Ovary (tissue), 9 donors: ENCODE measurements around the gene CCDC187. TPM values are rescaled to one million over a fixed set of nuclear protein-coding genes. Genes with fewer than 3 reads are reported as not detected.

Source experiments
- DNase-seq, 5 donors: peaks; one replicate each; pipeline ENCODE4 v3.0.0-alpha.2; 2019 to 2020
- H3K27ac ChIP-seq, 2 donors: fragments of 200-600 bp; one replicate each; pipeline versions ENCODE4 v1.5.1 to v1.8.0; 2019 to 2022
- H3K27me3 ChIP-seq: fragments of 200-600 bp; one replicate; pipeline ENCODE4 v1.8.0; 2022
- H3K36me3 ChIP-seq: fragments of 200-600 bp; sonication (generic); one replicate; pipeline ENCODE4 v1.5.1; 2019
- H3K4me1 ChIP-seq: one replicate; pipeline ENCODE4 v1.8.1; 2013; ENCODE audit warnings: mild to moderate bottlenecking, moderate library complexity; ENCODE audit not compliant: insufficient read depth
- H3K4me3 ChIP-seq: fragments of 200-600 bp; sonication (generic); one replicate; pipeline ENCODE4 v1.5.1; 2017
- H3K9me3 ChIP-seq, 2 donors: fragments of 200-600 bp in 1 of 2; sonication (generic) in 1 of 2; one replicate each; pipeline versions ENCODE4 v1.5.1 to v1.8.1; 2013 to 2019; ENCODE audit warnings: mild to moderate bottlenecking in 1 of 2, moderate library complexity in 1 of 2
- EP300 ChIP-seq: sonication (generic); formaldehyde crosslinking; IDR thresholded peaks from one replicate; pipeline ENCODE4 v1.6.1; 2017; ENCODE audit warnings: antibody characterized with exemption
- POLR2A ChIP-seq: fragments of 450-650 bp; IDR thresholded peaks from one replicate; pipeline ENCODE4 v1.6.1; 2017; ENCODE audit warnings: antibody characterized with exemption, mild to moderate bottlenecking, moderate library complexity
- WGBS, 3 donors: extraction: QIAGEN DNeasy Blood & Tissue Kit in 1 of 3; methylation state at CpG; one replicate each; pipeline versions ENCODE4 v1.1.5 to v1.1.7; 2013 to 2017; 5-methylcytosine and 5-hydroxymethylcytosine counted together
- intact Hi-C, 4 donors: fragments of 100-400 bp; cut with DNase I; formaldehyde crosslinking; loops; one replicate each; pipeline versions ENCODE4 v1.11.0 to v1.15.1; 2022 to 2023
- polyA plus RNA-seq, 2 donors: library from polyadenylated mRNA; stranded (reverse); fragments of 200-250 nt in 1 of 2; fragments of 350-450 nt in 1 of 2; fragmentation: Illumina TruSeq in 1 of 2; extraction: RNeasy Lipid Tissue Mini Kit (QIAGEN cat#74804) in 1 of 2; gene quantifications; one replicate each; pipeline ENCODE4 v1.2.3, GENCODE V29; 2013 to 2014
- total RNA-seq, 7 donors: library from RNA; depleted of rRNA in 2 of 7; stranded (reverse); fragments of >200 nt in 2 of 7; fragmentation: NEBNext Ultra II Directional in 3 of 7; extraction: Animal tissue kit (Norgen Biotek cat#: 25700) in 3 of 7; gene quantifications; one replicate each; pipeline versions ENCODE4 v1.1.0 to v1.2.4, GENCODE V29; 2016 to 2023
- TF ChIP-seq, protein P1 (sequence below), 3 donors: fragments of 450-650 bp in 2 of 3; fragments of 200-600 bp in 1 of 3; IDR thresholded peaks; one replicate each; pipeline versions ENCODE4 v1.5.1 to v1.8.0; 2016 to 2022; ENCODE audit warnings: antibody characterized with exemption in 3 of 3, mild to moderate bottlenecking in 1 of 3
- donor health status: DM: no; HTN: no; CAD: no; lungs with moderate emphysema.
- donor health status: DM: no; HTN: no; CAD: no.
- donor health status: Bipolar disorder and iron deficiency.
- donor health status: DM: yes; HTN: yes; CAD: no.
- donor health status: DM: no; HTN: no; CAD: no.
- donor health status: DM: yes; HTN: yes; CAD: no.

CCDC187 gene
- total and polyA plus RNA-seq, 9 donors: 0.02 to 15.7 (median 0.74) TPM; not detected in 1

DNA sequence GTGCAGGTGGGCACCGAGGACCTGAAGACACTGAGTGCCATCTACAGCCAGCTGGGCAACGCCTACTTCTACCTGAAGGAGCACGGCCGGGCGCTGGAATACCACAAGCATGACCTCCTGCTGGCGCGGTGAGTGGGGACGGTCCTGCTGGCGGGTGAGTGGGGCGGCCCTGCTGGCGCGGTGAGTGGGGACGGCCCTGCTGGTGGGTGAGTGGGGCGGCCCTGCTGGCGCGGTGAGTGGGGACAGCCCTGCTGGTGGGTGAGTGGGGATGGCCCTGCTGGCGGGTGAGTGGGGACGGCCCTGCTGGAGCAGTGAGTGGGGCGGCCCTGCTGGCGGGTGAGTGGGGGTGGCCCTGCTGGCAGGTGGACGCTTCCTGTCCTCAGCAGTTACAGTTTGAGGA, 30.6 kb upstream of the CCDC187 start:
- Histone ChIP-seq H3K4me3 (no peak overlapping the region), H3K36me3 (no peaks in the 10 kb centered on the region), H3K9me3 (no peaks in the 10 kb centered on the region), H3K27me3 (no peaks in the 10 kb centered on the region), H3K4me1 (peaks cover 1% of the 10 kb centered on the region), H3K27ac (no peak overlapping the region)
- 92 to 94% (median 94%) methylated on average over 21 of the region's 21 CpGs for WGBS, 3 donors
- intact Hi-C loops: no loop called here
- TF ChIP-seq, protein P1, sequence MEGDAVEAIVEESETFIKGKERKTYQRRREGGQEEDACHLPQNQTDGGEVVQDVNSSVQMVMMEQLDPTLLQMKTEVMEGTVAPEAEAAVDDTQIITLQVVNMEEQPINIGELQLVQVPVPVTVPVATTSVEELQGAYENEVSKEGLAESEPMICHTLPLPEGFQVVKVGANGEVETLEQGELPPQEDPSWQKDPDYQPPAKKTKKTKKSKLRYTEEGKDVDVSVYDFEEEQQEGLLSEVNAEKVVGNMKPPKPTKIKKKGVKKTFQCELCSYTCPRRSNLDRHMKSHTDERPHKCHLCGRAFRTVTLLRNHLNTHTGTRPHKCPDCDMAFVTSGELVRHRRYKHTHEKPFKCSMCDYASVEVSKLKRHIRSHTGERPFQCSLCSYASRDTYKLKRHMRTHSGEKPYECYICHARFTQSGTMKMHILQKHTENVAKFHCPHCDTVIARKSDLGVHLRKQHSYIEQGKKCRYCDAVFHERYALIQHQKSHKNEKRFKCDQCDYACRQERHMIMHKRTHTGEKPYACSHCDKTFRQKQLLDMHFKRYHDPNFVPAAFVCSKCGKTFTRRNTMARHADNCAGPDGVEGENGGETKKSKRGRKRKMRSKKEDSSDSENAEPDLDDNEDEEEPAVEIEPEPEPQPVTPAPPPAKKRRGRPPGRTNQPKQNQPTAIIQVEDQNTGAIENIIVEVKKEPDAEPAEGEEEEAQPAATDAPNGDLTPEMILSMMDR (IDR thresholded peaks at IDR 0.05): no peak
- TF ChIP-seq POLR2A (no peak), EP300 (no peak)
- DNase-seq: no peak

DNA sequence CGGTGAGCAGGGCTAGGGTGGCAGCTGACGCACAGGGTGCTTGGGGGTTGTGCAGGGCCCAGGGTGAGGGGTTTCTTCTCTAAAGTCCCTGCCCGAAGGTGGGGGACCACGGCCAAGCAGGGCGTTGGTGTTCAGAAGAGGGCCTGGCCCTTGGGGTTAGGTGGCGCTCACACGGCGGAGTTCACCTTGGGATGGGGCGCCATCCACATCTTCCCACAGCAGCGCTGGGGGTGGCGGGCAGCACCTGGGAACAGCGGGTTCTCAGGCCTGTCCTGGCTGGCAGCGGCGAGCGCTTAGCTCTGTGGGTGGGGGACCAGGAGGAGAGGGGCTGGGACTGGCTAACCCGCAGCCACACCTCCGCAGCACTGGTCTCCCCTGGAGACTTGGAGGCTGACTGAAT, 29.6 kb upstream of the CCDC187 start:
- Histone ChIP-seq H3K36me3 (no peaks in the 10 kb centered on the region), H3K27me3 (no peaks in the 10 kb centered on the region), H3K9me3 (no peaks in the 10 kb centered on the region), H3K4me1 (peaks cover 6% of the 10 kb centered on the region), H3K4me3 (no peak overlapping the region), H3K27ac (no peak overlapping the region)
- TF ChIP-seq EP300 (no peak), POLR2A (no peak)
- TF ChIP-seq, protein P1 (IDR thresholded peaks at IDR 0.05): no peak
- intact Hi-C loops: no loop called here
- 91 to 95% (median 92%) methylated on average over 17 of the region's 17 CpGs for WGBS, 3 donors
- DNase-seq: no peak

DNA sequence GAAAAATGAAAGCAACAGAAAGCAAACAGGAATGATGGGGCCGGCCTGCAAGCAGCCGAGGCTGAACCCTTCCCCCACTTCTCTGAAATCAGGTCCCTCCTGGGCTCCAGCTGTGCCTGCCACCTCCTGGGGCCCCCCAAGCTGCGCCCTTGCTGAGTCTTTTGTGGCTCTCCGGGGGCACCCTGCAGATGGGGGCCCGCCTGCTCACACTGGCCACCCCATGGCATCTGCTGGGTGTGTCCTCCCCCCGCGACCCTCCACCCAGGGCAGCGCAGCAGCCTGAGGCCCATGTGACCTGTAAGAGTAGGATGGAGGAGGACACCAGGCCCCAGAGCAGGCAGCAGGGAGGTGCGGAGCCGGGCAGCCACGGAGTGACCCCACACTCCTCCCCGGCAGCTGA, 29.2 kb upstream of the CCDC187 start:
- Histone ChIP-seq H3K4me3 (no peak overlapping the region), H3K27ac (no peak overlapping the region), H3K4me1 (peaks cover 6% of the 10 kb centered on the region), H3K27me3 (no peaks in the 10 kb centered on the region), H3K9me3 (no peaks in the 10 kb centered on the region), H3K36me3 (no peaks in the 10 kb centered on the region)
- WGBS, 3 donors: 87 to 92% (median 90%) methylated on average over 12 of the region's 12 CpGs
- no peak for DNase-seq
- intact Hi-C loops: no loop called here
- TF ChIP-seq, protein P1 (IDR thresholded peaks at IDR 0.05): no peak
- TF ChIP-seq POLR2A (no peak), EP300 (no peak)

DNA sequence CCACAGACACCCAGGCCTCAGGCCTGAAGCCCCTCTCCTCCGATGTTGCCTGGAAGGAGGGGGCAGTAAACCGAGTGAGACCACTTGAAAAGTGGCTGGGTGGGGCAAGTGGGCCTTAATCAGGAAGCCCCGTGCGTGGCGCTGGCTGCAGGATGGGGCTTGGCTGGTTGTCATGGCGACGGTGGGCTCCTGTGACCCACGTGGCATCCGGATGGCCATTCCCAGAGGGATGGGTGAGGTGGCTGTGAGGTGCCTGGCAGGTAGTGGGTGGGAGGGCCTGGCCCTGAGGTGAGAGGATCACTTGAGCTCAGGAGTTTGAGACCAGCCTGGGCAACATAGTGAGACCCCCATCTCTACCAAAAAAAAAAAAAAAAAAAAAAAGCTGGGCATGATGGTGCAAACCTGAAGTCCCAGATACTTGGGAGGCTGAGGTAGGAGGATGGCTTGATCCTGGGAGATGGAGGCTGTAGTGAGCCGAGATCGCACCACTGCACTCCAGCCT, 28.6 kb upstream of the CCDC187 start:
- Histone ChIP-seq H3K36me3 (no peaks in the 10 kb centered on the region), H3K27ac (no peak overlapping the region), H3K9me3 (no peaks in the 10 kb centered on the region), H3K4me3 (no peak overlapping the region), H3K27me3 (no peaks in the 10 kb centered on the region), H3K4me1 (peaks cover 6% of the 10 kb centered on the region)
- TF ChIP-seq EP300 (no peak), POLR2A (no peak)
- TF ChIP-seq, protein P1 (IDR thresholded peaks at IDR 0.05): no peak
- intact Hi-C loops: no loop called here
- 76 to 84% (median 77%) methylated on average over 11 of the region's 11 CpGs for WGBS, 3 donors
- no peak for DNase-seq
